Measurements from ENCODE around the gene ADTRP. TPM values are rescaled to one million over a fixed set of nuclear protein-coding genes. Genes with fewer than 3 reads are reported as not detected.
A peak's percentile ranks its signal among the peaks of the same experiment; 100 is the strongest.

The ADTRP gene
- total and polyA plus RNA-seq, 2 experiments from 2014 or later, result 1.3 to 2.6 TPM

- in situ Hi-C loops (cut with MboI), result no loop called here
- H3K36me3 ChIP-seq (ENCODE audit: low read depth), result no peaks in the 10 kb centered on the region
- WGBS, 2 experiments (ENCODE audit: low coverage in 1 of 2, low lambda C conversion rate in 2 of 2, missing lambda C conversion rate in 2 of 2), result 91 to 92% methylated on average over 7 of the region's 7 CpGs
- TF ChIP-seq EZH2phosphoT487 (IDR thresholded peaks at IDR 0.05; ENCODE audit: insufficient read depth, low read depth) (no peak), EZH2 (IDR thresholded peaks at IDR 0.05; ENCODE audit: insufficient read depth, poor library complexity, severe bottlenecking) (no peak)
- H3K9ac ChIP-seq, result no peak overlapping the region
- no peaks in the 10 kb centered on the region for H3F3A ChIP-seq (ENCODE audit: insufficient read depth)
- no peaks in the 10 kb centered on the region for H3K27me3 ChIP-seq (replicated peaks; ENCODE audit: insufficient read depth)
- H4K20me1 ChIP-seq (ENCODE audit: insufficient read depth), result no peaks in the 10 kb centered on the region
- H3K4me2 ChIP-seq (ENCODE audit: unreplicated experiment), result no peak overlapping the region
- H3K79me2 ChIP-seq (ENCODE audit: insufficient read depth), result no peaks in the 10 kb centered on the region
- no peak overlapping the region for H2AFZ ChIP-seq
- peaks cover 10% of the 10 kb centered on the region; the same call in 1 of the 2 replicates for H3K4me1 ChIP-seq (ENCODE audit: insufficient read depth)
- no peak for DNase-seq
- no peak overlapping the region for H3K27ac ChIP-seq
- no peaks in the 10 kb centered on the region for H3K9me2 ChIP-seq (ENCODE audit: insufficient read depth)
- H3K9me3 ChIP-seq (ENCODE audit: low read depth), result no peaks in the 10 kb centered on the region
- no peak overlapping the region for H3K4me3 ChIP-seq
Observed at GRCh38 chr6:11705069-11705468, 73.5 kb downstream of the ADTRP start.

- DNase-seq, result no peak
- Histone ChIP-seq H3K9me2 (ENCODE audit: insufficient read depth) (no peaks in the 10 kb centered on the region), H2AFZ (no peak overlapping the region), H3K79me2 (ENCODE audit: insufficient read depth) (no peaks in the 10 kb centered on the region), H4K20me1 (ENCODE audit: insufficient read depth) (no peaks in the 10 kb centered on the region), H3K27ac (no peak overlapping the region), H3K36me3 (ENCODE audit: low read depth) (no peaks in the 10 kb centered on the region), H3K4me1 (ENCODE audit: insufficient read depth) (peaks cover 10% of the 10 kb centered on the region; the same call in 1 of the 2 replicates), H3F3A (ENCODE audit: insufficient read depth) (no peaks in the 10 kb centered on the region), H3K4me3 (no peak overlapping the region), H3K4me2 (ENCODE audit: unreplicated experiment) (no peak overlapping the region), H3K9ac (no peak overlapping the region), H3K9me3 (ENCODE audit: low read depth) (no peaks in the 10 kb centered on the region), H3K27me3 (replicated peaks; ENCODE audit: insufficient read depth) (no peaks in the 10 kb centered on the region)
- TF ChIP-seq EZH2 (IDR thresholded peaks at IDR 0.05; ENCODE audit: insufficient read depth, poor library complexity, severe bottlenecking), result no peak
- TF ChIP-seq EZH2phosphoT487 (IDR thresholded peaks at IDR 0.05; ENCODE audit: insufficient read depth, low read depth), result no peak
- WGBS, 2 experiments (ENCODE audit: low coverage in 1 of 2, low lambda C conversion rate in 2 of 2, missing lambda C conversion rate in 2 of 2), result 81 to 84% methylated on average over 6 of the region's 6 CpGs
- in situ Hi-C loops (cut with MboI), result no loop called here
Observed at GRCh38 chr6:11703725-11704124, 74.9 kb downstream of the ADTRP start.

- TF ChIP-seq EZH2 (IDR thresholded peaks at IDR 0.05; ENCODE audit: insufficient read depth, poor library complexity, severe bottlenecking) (no peak), EZH2phosphoT487 (IDR thresholded peaks at IDR 0.05; ENCODE audit: insufficient read depth, low read depth) (no peak)
- no peaks in the 10 kb centered on the region for H3K79me2 ChIP-seq (ENCODE audit: insufficient read depth)
- no peaks in the 10 kb centered on the region for H4K20me1 ChIP-seq (ENCODE audit: insufficient read depth)
- in situ Hi-C loops (cut with MboI), result no loop called here
- 45 to 48% methylated on average over 5 of the region's 5 CpGs for WGBS, 2 experiments (ENCODE audit: low coverage in 1 of 2, low lambda C conversion rate in 2 of 2, missing lambda C conversion rate in 2 of 2)
- H3K9me2 ChIP-seq (ENCODE audit: insufficient read depth), result no peaks in the 10 kb centered on the region
- H3K4me3 ChIP-seq, result no peak overlapping the region
- H3K4me1 ChIP-seq (ENCODE audit: insufficient read depth), result peaks cover 10% of the 10 kb centered on the region; the same call in 1 of the 2 replicates
- peak overlapping the region; percentile 13 for H3K4me2 ChIP-seq (ENCODE audit: unreplicated experiment)
- H3F3A ChIP-seq (ENCODE audit: insufficient read depth), result no peaks in the 10 kb centered on the region
- H3K9ac ChIP-seq, result peak overlapping the region; percentile 22; the same call in 1 of the 2 replicates
- peak; percentile 86 for DNase-seq
- no peaks in the 10 kb centered on the region for H3K36me3 ChIP-seq (ENCODE audit: low read depth)
- H3K27ac ChIP-seq, result peak overlapping the region; percentile 22; the same call in 1 of the 2 replicates
- no peaks in the 10 kb centered on the region for H3K9me3 ChIP-seq (ENCODE audit: low read depth)
- no peaks in the 10 kb centered on the region for H3K27me3 ChIP-seq (replicated peaks; ENCODE audit: insufficient read depth)
- 0 out of 2 replicates have a peak overlapping the region, but pooled peaks have one; percentile 29 for H2AFZ ChIP-seq
Observed at GRCh38 chr6:11702500-11703130, 76.0 kb downstream of the ADTRP start.

- H3K36me3 ChIP-seq (ENCODE audit: low read depth), result no peaks in the 10 kb centered on the region
- H3K9ac ChIP-seq, result peak overlapping the region; percentile 22; the same call in 1 of the 2 replicates
- 69 to 76% methylated on average over 4 of the region's 4 CpGs for WGBS, 2 experiments (ENCODE audit: low coverage in 1 of 2, low lambda C conversion rate in 2 of 2, missing lambda C conversion rate in 2 of 2)
- no peaks in the 10 kb centered on the region for H3K9me3 ChIP-seq (ENCODE audit: low read depth)
- 0 out of 2 replicates have a peak overlapping the region, but pooled peaks have one; percentile 22 for H3K27ac ChIP-seq
- no peak for TF ChIP-seq EZH2phosphoT487 (IDR thresholded peaks at IDR 0.05; ENCODE audit: insufficient read depth, low read depth)
- TF ChIP-seq EZH2 (IDR thresholded peaks at IDR 0.05; ENCODE audit: insufficient read depth, poor library complexity, severe bottlenecking), result no peak
- in situ Hi-C loops (cut with MboI), result no loop called here
- H3K27me3 ChIP-seq (replicated peaks; ENCODE audit: insufficient read depth), result no peaks in the 10 kb centered on the region
- 0 out of 2 replicates have a peak overlapping the region, but pooled peaks have one; percentile 29 for H2AFZ ChIP-seq
- no peaks in the 10 kb centered on the region for H3K79me2 ChIP-seq (ENCODE audit: insufficient read depth)
- peaks cover 10% of the 10 kb centered on the region; the same call in 1 of the 2 replicates for H3K4me1 ChIP-seq (ENCODE audit: insufficient read depth)
- peak overlapping the region; percentile 13 for H3K4me2 ChIP-seq (ENCODE audit: unreplicated experiment)
- H3K4me3 ChIP-seq, result no peak overlapping the region
- H3K9me2 ChIP-seq (ENCODE audit: insufficient read depth), result no peaks in the 10 kb centered on the region
- H4K20me1 ChIP-seq (ENCODE audit: insufficient read depth), result no peaks in the 10 kb centered on the region
- no peak for DNase-seq
- no peaks in the 10 kb centered on the region for H3F3A ChIP-seq (ENCODE audit: insufficient read depth)
Observed at GRCh38 chr6:11702089-11702488, 76.5 kb downstream of the ADTRP start.
